WTC11 (cell line): ENCODE measurements around the gene MPHOSPH10. TPM values are rescaled to one million over a fixed set of nuclear protein-coding genes. Genes with fewer than 3 reads are reported as not detected.

ENCODE experiments used
- ATAC-seq: fragments of 200-7000 bp; cut with Tn5 transposase; 2 replicates; pipeline ENCODE4 v1.10.0; 2021; ENCODE audit warnings: mild to moderate bottlenecking, moderate library complexity
- CTCF ChIA-PET: fragments of 300-600 bp; sonication (Branson Sonifier 250); formaldehyde crosslinking; loops from one replicate; lab custom pipeline; 2021; ENCODE audit warnings: antibody characterized with exemption; lab: Charles Lee
- POLR2A ChIA-PET: fragments of 350-600 bp; sonication (Branson Sonifier 250); formaldehyde crosslinking; loops from one replicate; lab custom pipeline; 2021; ENCODE audit warnings: antibody characterized with exemption; lab: Charles Lee
- DNase-seq: peaks from one replicate; pipeline ENCODE4 v3.0.0; 2021; ENCODE audit warnings: low spot score
- H3K27ac Mint-ChIP-seq: 2 replicates; pipeline ENCODE4 v1.8.0; 2021; ENCODE audit warnings: mixed read lengths
- H3K27me3 Mint-ChIP-seq: 2 replicates; pipeline ENCODE4 v1.8.0; 2021; ENCODE audit warnings: low read depth, mild to moderate bottlenecking, moderate library complexity, mixed read lengths
- H3K36me3 Mint-ChIP-seq: 2 replicates; pipeline ENCODE4 v1.8.0; 2021; ENCODE audit warnings: mixed read lengths
- H3K4me1 Mint-ChIP-seq: 2 replicates; pipeline ENCODE4 v1.8.0; 2022; ENCODE audit warnings: mixed read lengths
- H3K4me3 Mint-ChIP-seq: 2 replicates; pipeline ENCODE4 v1.8.0; 2021; ENCODE audit warnings: mild to moderate bottlenecking, moderate library complexity, mixed read lengths
- H3K9me3 Mint-ChIP-seq: 2 replicates; pipeline ENCODE4 v1.8.0; 2021; ENCODE audit warnings: mixed read lengths
- ATF1 ChIP-seq: sonication (generic); formaldehyde crosslinking; IDR thresholded peaks from 2 replicates; pipeline ENCODE4 v1.8.1; 2023; ENCODE audit warnings: mild to moderate bottlenecking, moderate library complexity, missing genetic modification reagents
- HMGXB4 ChIP-seq: sonication (generic); formaldehyde crosslinking; IDR thresholded peaks from 2 replicates; pipeline ENCODE4 v1.8.1; 2023; ENCODE audit warnings: mild to moderate bottlenecking, moderate library complexity, missing genetic modification reagents
- IRF2 ChIP-seq: sonication (generic); formaldehyde crosslinking; IDR thresholded peaks from 2 replicates; pipeline ENCODE4 v1.8.0; 2022; ENCODE audit warnings: low read depth, missing genetic modification reagents, borderline replicate concordance
- JAZF1 ChIP-seq: fragments of 250-450 bp; sonication (Bioruptor Pico); IDR thresholded peaks from 2 replicates; pipeline ENCODE4 v1.9.0; 2021; ENCODE audit warnings: moderate library complexity, mild to moderate bottlenecking, inconsistent platforms
- MYBL2 ChIP-seq: sonication (generic); formaldehyde crosslinking; IDR thresholded peaks from 2 replicates; pipeline ENCODE4 v1.8.1; 2023; ENCODE audit warnings: mild to moderate bottlenecking, moderate library complexity, missing genetic modification reagents
- NFATC4 ChIP-seq: fragments of 250-450 bp; sonication (Bioruptor Pico); IDR thresholded peaks from 2 replicates; pipeline ENCODE4 v1.9.0; 2021; ENCODE audit warnings: mild to moderate bottlenecking
- NFE2L1 ChIP-seq: sonication (generic); formaldehyde crosslinking; IDR thresholded peaks from 2 replicates; pipeline ENCODE4 v1.8.1; 2023; ENCODE audit warnings: missing genetic modification reagents
- PRRX2 ChIP-seq: fragments of 250-450 bp; sonication (Bioruptor Pico); IDR thresholded peaks from 2 replicates; pipeline ENCODE4 v1.8.0; 2021; ENCODE audit warnings: mild to moderate bottlenecking
- STAT6 ChIP-seq: sonication (generic); formaldehyde crosslinking; conservative IDR thresholded peaks from 2 replicates; pipeline ENCODE4 v1.8.1; 2023; ENCODE audit warnings: mild to moderate bottlenecking, low read depth, missing genetic modification reagents, moderate library complexity
- TEAD4 ChIP-seq: sonication (generic); formaldehyde crosslinking; IDR thresholded peaks from 2 replicates; pipeline ENCODE4 v1.8.0; 2022; ENCODE audit warnings: mild to moderate bottlenecking, missing genetic modification reagents
- ZNF232 ChIP-seq: sonication (generic); formaldehyde crosslinking; IDR thresholded peaks from 2 replicates; pipeline ENCODE4 v1.8.0; 2022; ENCODE audit warnings: mild to moderate bottlenecking, missing genetic modification reagents
- ZNF416 ChIP-seq: fragments of 250-450 bp; sonication (Bioruptor Pico); IDR thresholded peaks from 2 replicates; pipeline ENCODE4 v1.9.0; 2021; ENCODE audit warnings: mild to moderate bottlenecking, inconsistent platforms
- ZNF423 ChIP-seq: fragments of 250-450 bp; sonication (Bioruptor Pico); IDR thresholded peaks from 2 replicates; pipeline ENCODE4 v2.1.2; 2022; ENCODE audit warnings: mild to moderate bottlenecking, moderate library complexity
- total RNA-seq: library from RNA; stranded (reverse); gene quantifications from 3 replicates; pipeline ENCODE4 v1.2.3, GENCODE V29; 2021
- TF ChIP-seq, protein P1 (sequence below): fragments of 250-450 bp; sonication (Bioruptor Pico); conservative IDR thresholded peaks from 2 replicates; pipeline ENCODE4 v1.9.0; 2021; ENCODE audit warnings: mild to moderate bottlenecking
- TF ChIP-seq, protein P2 (sequence below): fragments of 250-450 bp; sonication (Bioruptor Pico); IDR thresholded peaks from 2 replicates; pipeline ENCODE4 v1.9.0; 2021; ENCODE audit warnings: mild to moderate bottlenecking
- TF ChIP-seq, protein P3 (sequence below): sonication (generic); formaldehyde crosslinking; IDR thresholded peaks from 2 replicates; pipeline ENCODE4 v1.8.1; 2023; ENCODE audit warnings: mild to moderate bottlenecking, missing genetic modification reagents, moderate library complexity
- TF ChIP-seq, protein P4 (sequence below): fragments of 250-450 bp; sonication (Bioruptor Pico); IDR thresholded peaks from 2 replicates; pipeline ENCODE4 v1.9.0; 2021; ENCODE audit warnings: mild to moderate bottlenecking

Gene MPHOSPH10
- total RNA-seq, 1 experiment from 2014 or later, result 36.6 TPM

DNA sequence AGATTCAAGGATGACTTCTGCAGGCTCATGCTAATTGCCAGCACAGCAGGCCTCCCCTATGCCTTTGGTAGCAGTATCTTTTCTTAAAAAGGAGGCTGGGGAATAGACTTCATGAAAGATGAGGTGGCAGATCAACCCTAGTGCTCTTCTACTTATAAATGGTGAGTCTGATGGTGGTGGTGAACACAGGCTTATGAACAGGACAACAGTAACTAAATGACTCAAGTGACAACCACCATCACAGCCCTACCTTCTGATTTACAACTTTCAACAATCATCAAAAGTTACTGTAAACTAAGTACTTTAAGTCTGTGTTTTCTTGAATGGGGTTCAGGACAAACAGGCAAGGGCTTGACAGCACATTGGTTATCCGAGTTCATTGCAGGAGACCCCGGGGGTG, 57.2 kb downstream of the MPHOSPH10 start:
- Mint-ChIP-seq H3K4me3 (no peak overlapping the region), H3K36me3 (no peaks in the 10 kb centered on the region), H3K9me3 (peaks cover 1% of the 10 kb centered on the region), H3K27me3 (no peaks in the 10 kb centered on the region), H3K27ac (no peak overlapping the region), H3K4me1 (peaks cover 42% of the 10 kb centered on the region)
- TF ChIP-seq PRRX2, result no peak
- TF ChIP-seq, protein P1, sequence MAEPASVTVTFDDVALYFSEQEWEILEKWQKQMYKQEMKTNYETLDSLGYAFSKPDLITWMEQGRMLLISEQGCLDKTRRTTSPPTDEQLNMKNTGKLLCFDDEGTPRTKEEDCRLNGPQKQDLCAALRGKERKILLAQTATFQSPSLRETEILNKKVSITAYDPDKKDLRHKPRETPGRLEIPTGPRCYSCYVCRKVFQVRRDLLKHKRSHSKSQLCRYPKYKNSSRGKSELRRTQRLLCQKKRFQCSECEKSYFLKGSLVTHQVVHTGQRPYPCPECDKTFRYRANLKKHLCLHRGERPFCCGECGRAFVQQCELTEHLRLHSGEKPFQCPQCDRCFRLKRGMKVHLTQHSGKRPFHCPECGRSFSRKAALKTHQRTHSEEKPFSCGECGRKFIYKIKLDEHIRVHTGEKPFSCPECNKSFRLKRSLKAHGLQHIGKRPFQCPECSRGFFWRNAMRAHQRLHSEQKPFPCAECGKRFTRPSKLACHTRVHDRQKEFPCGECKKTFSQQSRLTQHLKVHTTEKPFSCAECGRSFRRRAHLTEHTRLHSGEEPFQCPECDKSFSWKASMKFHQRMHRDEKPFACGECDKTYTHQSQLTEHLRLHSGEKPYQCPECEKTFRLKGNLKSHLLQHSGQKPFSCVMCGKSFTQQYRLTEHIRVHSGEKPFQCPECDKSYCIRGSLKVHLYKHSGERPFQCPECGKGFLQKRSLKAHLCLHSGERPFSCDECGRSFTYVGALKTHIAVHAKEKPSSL (CRISPR knock-in tag), result no peak
- TF ChIP-seq NFE2L1 (CRISPR knock-in tag), result no peak
- no peak for TF ChIP-seq JAZF1 (CRISPR knock-in tag)
- TF ChIP-seq, protein P2, sequence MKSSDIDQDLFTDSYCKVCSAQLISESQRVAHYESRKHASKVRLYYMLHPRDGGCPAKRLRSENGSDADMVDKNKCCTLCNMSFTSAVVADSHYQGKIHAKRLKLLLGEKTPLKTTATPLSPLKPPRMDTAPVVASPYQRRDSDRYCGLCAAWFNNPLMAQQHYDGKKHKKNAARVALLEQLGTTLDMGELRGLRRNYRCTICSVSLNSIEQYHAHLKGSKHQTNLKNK (CRISPR knock-in tag), result no peak
- TF ChIP-seq, protein P3, sequence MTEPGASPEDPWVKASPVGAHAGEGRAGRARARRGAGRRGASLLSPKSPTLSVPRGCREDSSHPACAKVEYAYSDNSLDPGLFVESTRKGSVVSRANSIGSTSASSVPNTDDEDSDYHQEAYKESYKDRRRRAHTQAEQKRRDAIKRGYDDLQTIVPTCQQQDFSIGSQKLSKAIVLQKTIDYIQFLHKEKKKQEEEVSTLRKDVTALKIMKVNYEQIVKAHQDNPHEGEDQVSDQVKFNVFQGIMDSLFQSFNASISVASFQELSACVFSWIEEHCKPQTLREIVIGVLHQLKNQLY (CRISPR knock-in tag), result no peak
- CTCF ChIA-PET, result interaction anchor here (0.9 to 2.6 kb wide), 6 partner anchors 31 to 144 kb away, joined by 3 to 15 read pairs (median 6); partner anchors contain the start of gene ZNF638
- DNase-seq (no peak), ATAC-seq (no peak)
- POLR2A ChIA-PET, result interaction anchor here (0.6 kb wide), 1 partner anchor 31 kb away, joined by 4 read pairs; no protein-coding TSS in a partner anchor

GRCh38 chr2:71190656-71191569, 60.5 kb downstream of the MPHOSPH10 start:
- TF ChIP-seq NFATC4 (CRISPR knock-in tag) (no peak), MYBL2 (CRISPR knock-in tag) (no peak), ZNF423 (no peak), HMGXB4 (no peak), TEAD4 (CRISPR knock-in tag) (no peak)
- TF ChIP-seq, protein P4, sequence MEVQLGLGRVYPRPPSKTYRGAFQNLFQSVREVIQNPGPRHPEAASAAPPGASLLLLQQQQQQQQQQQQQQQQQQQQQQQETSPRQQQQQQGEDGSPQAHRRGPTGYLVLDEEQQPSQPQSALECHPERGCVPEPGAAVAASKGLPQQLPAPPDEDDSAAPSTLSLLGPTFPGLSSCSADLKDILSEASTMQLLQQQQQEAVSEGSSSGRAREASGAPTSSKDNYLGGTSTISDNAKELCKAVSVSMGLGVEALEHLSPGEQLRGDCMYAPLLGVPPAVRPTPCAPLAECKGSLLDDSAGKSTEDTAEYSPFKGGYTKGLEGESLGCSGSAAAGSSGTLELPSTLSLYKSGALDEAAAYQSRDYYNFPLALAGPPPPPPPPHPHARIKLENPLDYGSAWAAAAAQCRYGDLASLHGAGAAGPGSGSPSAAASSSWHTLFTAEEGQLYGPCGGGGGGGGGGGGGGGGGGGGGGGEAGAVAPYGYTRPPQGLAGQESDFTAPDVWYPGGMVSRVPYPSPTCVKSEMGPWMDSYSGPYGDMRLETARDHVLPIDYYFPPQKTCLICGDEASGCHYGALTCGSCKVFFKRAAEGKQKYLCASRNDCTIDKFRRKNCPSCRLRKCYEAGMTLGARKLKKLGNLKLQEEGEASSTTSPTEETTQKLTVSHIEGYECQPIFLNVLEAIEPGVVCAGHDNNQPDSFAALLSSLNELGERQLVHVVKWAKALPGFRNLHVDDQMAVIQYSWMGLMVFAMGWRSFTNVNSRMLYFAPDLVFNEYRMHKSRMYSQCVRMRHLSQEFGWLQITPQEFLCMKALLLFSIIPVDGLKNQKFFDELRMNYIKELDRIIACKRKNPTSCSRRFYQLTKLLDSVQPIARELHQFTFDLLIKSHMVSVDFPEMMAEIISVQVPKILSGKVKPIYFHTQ (CRISPR knock-in tag), result no peak
- peaks cover 27% of the 10 kb centered on the region for H3K4me1 Mint-ChIP-seq
- peaks cover 11% of the 10 kb centered on the region for H3K9me3 Mint-ChIP-seq
- ATAC-seq (no peak; the same call in 1 of the 2 replicates), DNase-seq (no peak)
- H3K27me3 Mint-ChIP-seq, result no peaks in the 10 kb centered on the region
- ChIA-PET POLR2A (no interaction called here), CTCF (interaction anchor here (0.7 to 1.2 kb wide), 4 partner anchors 34 to 141 kb away, joined by 4 to 8 read pairs (median 4); partner anchors contain the start of genes PAIP2B and ZNF638)
- no peak overlapping the region for H3K27ac Mint-ChIP-seq
- no peak overlapping the region for H3K4me3 Mint-ChIP-seq
- peaks cover under 1% of the 10 kb centered on the region for H3K36me3 Mint-ChIP-seq

- CTCF ChIA-PET, result interaction anchor here (1.2 kb wide), 2 partner anchors 35 to 37 kb away, joined by 4 to 8 read pairs; no protein-coding TSS in a partner anchor
- Mint-ChIP-seq H3K4me1 (peaks cover 22% of the 10 kb centered on the region), H3K9me3 (peaks cover 17% of the 10 kb centered on the region), H3K27ac (no peak overlapping the region), H3K4me3 (no peak overlapping the region), H3K27me3 (no peaks in the 10 kb centered on the region), H3K36me3 (peaks cover 7% of the 10 kb centered on the region)
- POLR2A ChIA-PET, result no interaction called here
- DNase-seq (no peak), ATAC-seq (no peak)
- TF ChIP-seq ZNF416 (CRISPR knock-in tag), result no peak
- TF ChIP-seq ZNF232, result no peak
- no peak for TF ChIP-seq ATF1 (CRISPR knock-in tag)
- TF ChIP-seq IRF2, result no peak
- no peak for TF ChIP-seq STAT6 (CRISPR knock-in tag)
These were observed 61.1 kb downstream of the MPHOSPH10 start for GRCh38 chr2:71191570-71191943.
